Femur (tissue), 1 donor: ENCODE data around the gene SLC35G2.
"Not testable (repeated sequence)": the region's sequence is repeated elsewhere in the genome, so short reads cannot be mapped to it uniquely, and the experiment has no call there.

Experiments
- DNase-seq: peaks from one replicate; pipeline ENCODE4 v3.0.0-alpha.2; 2017

The SLC35G2 gene

DNA sequence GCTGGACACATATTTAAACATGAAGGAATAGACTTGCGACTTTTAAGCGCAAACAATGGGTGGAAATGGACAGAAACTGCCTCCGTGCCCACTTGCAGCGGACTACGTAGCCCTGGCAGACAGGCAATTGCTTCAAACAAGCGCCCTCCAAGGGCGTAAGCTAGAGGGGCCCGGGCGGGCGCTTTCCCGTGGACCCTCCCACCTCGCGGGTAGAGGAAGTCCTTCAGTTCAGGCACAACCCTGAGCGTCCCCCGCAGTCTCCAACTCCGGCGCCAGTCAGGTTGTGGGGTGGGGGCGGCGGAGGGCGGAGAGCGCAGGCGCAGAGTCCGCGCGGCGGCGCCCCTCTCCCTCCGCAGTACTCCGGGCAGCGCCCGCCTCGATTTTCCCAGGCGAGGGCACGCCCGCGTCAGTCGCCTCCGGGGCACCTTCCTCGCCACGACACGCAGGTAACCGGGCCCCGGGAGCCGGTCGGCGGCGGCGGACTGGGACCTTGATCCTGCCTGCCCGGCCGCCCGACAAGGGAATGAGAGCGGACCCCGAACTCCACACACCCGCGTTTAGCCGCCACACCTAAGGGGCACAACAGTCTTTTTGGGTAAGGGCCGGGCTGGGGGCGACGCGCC lies at the start of gene SLC35G2:
Gene SLC35G2 (plus strand): TSS at position 358 of the 623 bp plus-strand sequence. CDS start 35,335 bp downstream, outside the sequence.
- DNase-seq, result peak; percentile 77

DNA sequence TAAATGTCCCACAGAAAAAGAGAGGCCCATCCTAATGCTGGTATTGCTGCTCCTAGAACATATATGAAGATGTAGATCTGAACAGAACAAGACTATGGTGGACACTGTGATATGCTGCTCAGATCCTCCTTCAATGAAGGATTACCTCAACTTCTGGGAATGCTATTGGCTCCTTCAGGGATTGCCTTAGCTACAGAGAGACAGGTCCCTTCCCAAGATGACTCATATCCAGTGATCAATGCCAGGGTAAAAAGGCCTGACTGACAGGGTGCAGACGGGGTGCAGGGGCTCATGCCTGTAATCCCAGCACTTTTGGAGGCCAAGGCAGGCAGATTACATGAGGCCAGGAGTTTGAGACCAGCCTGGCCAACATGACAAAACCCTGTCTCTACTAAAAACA lies 46.2 kb upstream of the SLC35G2 start:
- DNase-seq, result no peak

DNA sequence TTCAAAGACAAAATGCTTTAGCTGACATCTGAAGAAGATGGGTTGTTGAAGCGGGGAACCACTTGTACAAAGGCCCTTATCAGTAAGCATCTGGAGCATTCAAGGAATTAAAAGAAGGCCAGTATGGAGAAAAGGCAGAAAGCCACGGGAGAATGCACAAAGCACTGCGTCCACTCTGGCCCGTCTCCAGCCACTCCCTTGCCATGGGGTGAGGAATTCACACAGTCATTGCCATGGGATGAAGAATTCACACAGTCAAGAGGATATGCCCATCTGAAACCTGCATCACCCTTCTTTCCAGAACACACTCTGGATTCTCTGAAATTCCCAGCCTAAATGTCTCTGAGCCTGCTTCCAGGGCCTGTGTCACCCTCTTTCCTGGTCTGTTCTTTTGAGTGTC lies 40.1 kb upstream of the SLC35G2 start:
- DNase-seq, result no peak

DNA sequence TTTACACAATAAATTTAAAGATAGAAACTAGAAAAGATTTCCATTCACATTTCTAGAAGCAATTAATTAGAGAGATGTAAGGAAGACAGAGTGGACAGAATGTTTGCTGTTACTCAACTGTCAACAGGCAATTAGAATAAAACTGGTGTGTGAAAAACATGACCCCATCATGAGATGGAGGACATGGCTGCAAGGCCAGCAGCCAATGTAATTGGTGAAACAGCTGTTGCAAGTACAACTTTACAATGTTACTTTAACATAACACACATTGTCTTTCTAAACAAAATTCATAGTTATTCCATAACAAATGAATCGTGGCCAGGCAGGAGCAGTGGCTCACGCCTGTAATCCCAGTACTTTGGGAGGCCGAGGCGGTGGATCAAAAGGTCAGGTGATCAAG lies 38.2 kb upstream of the SLC35G2 start:
- DNase-seq, result no peak

DNA sequence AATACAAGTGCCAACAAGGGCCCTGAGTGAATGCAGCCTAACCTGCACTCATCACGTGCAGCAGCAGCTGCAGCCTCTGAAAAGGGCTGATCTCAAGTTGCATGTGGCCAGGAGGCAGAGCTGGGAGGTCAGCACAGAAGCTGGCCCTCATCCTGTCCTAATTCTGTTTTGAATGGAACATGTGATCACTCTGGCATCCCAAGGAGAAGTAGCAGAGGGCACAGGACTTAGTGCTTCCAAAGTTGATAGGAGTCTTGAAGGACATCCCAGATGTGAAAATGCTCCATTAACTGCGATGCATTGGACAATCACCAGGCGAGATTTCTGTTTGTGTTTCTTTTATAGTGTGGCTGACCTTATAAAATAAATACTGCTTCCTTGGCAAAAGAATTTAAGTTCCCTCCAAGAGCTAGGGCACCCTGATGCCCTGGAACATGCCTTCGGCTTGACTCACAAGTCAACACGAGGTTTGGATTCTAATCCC lies 35.2 kb upstream of the SLC35G2 start:
- DNase-seq, result no peak

DNA sequence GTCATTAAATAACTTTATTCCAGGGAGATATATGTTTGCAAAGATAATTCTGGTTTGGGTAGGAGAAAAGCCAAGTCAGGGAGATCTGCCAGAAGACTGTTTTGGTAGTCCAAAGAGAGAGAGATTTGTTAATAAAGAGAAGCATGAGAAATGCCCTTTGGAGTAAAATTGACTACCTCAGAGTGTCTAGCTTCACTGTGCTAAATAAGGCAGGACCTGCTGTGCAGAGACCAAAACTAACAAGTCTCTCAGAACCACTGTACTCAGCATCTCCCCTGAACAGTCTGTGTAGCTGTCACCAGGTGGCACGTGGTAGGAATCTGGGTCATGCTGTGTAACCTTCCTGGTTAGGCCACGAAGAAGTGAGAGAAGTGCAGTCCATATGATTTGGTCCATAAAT lies 31.6 kb upstream of the SLC35G2 start:
- DNase-seq, result no peak

DNA sequence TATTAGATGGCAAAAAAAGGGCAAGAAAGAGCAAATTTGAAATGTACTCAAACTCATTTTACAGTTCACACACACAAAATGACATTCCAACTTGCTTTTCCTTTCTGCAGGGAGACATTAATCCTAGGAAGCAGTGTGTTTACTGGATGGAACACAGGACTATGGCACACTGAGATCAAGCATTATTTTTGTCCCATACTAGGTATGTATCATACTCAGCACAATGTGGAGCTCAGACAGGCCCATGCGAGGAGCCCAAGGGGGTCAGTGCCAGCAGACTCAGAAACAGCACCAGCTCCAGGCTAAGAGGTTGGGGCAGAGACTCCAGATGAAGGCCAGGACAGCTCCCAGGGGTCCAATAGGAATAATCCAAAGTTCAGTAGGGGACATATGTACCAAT lies 30.8 kb upstream of the SLC35G2 start:
- no peak for DNase-seq

DNA sequence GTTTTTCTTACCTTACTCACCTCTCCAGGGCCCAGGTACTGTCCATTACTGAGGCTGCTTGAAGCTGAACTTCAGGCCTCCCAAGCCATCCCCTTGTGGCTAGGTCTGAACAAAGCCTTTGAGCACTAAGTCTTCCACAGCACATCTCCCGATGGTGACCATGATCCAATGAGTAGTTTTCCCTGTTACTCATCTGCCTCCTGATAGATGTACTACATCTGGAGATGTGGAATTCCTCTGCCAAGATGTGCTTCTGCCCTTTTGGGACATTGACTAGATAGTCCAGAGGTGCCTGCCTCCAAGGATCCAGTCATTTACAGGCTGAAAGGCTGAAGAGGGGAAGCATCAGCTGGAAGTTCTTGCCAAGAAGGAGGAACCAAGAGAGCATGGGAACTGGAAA lies 28.9 kb upstream of the SLC35G2 start:
- no peak for DNase-seq

DNA sequence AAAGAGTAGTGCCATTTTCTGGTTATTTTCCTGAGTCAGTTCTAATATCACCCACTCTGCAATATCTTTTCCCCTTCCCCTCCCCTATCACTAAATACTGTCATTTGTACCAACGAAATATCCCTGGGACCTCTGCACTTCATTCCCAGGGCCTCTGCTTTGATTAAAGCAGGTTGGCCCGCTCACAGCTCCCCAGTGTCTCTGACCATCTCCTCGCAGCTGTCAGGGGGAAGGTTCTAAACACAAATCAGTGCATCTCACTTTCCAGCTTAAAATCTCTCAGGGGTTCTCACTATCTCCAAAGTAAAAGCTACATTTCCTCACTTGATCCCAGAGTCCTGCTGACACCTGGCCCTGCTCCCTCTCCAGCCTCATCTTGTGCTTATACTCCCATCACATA lies 28.1 kb upstream of the SLC35G2 start:
- no peak for DNase-seq

DNA sequence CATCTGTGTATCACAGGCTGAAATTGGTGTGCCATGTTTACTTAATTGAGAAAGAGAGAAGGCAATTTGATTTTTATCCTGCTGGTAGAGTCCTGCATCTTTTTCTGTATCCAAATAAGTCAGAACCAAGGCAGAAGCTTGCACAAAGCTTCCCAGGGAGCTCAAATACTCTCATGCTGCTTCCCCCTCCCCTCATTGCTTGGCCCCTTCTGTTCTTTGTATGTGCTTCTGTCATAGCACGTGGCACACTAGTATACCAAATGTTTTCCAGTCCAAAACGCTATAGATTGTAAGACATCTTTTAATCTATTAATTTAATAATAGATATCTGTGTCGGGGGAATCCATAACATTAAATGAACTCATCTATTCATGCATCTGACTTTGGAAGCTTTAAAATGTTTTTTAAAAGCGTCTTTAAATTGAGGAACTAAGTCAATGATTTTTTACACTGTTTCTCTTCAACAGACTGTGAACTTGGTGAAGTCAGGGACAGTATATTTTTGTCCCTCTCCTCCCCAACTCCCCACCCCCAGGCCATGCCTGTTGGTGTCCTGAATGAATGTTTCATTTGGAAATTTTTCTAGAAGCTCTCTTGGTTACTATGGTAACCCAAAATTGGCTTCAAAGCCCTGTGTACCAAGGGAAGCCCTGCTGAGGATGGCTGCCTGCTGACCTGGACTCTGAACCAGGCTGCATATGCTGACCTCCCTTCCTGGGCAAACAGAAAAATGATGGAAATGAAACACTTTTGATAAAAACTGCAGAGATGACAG lies 26.2 kb upstream of the SLC35G2 start:
- no peak for DNase-seq

DNA sequence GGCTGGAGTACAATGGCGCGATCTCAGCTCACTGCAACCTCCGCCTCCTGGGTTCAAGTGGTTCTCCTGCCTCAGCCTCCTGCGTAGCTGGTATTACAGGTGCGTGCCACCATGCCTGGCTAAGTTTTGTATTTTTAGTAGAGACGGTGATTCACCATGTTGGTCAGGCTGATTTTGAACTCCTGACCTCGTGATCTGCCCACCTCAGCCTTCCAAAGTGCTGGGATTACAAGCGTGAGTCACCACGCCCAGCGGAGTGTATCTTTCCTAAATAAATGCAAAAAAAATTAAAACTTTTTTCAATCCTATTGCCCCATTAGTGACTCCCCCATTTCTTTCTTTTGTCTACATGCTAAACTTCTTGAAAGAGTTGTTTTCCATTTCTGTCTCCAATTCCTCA lies 17.8 kb upstream of the SLC35G2 start:
- DNase-seq, result not testable (repeated sequence)

DNA sequence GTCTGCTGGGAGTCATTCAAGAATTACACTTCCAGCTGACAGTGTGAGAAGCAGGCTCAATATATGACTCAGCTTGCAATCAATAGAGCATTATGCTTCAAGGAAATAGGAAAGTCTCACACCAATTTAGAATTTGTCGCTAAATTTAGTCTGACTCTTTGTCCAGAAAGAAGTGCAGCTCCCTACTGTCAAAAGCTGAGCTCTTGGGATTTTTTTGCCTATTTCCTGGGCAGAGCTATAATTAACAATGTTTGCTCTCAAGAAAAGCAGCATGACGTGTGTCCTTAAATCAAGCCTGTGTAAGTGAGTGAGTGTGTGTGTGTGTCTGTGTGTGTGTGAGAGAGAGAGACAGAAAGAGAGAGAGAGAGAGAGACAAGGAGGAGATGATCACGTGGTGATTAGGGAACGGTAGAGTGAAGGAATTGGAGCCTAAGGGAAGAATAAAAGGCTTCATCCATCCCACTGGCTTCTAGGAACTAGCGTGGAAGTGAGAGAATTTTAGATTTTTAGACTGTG lies 16.4 kb upstream of the SLC35G2 start:
- no peak for DNase-seq

DNA sequence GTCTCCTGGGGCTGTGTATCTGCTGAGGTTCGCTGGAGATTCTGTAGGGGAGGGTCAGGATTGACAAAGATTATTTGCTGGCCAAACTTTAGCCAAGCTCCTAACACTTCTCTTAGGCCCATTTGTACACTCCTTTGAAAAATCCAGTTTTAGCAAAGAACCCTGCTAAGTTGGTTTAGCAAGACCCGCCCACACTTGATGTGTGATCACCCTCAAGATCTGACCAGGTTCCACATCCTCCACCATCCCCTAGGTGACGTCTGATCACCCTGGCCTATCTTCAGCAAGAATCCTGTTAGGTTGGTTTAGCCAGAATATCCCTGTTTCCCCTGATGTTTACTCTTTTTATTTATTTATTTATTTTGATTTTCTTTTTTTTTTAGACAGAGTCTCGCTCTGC lies 14.8 kb upstream of the SLC35G2 start:
- DNase-seq, result no peak

DNA sequence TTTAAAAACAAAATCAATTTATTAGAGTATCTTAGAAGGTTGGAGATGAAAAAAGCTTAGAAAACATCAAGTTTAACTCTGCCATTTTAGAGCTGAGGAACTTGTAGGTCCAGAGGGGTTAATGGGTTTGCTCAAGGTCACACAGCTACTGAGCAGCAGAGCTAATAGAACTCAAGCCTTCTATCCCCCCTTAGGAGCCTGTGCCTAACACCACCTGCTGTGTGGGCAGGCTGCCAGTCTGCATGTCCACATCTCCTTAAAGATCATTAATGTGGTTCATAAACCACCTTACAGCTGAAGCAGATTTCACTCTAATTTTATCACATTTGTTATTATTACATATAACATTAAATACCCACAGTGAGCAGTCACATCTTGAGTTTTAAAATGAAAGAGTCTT lies 14.1 kb upstream of the SLC35G2 start:
- no peak for DNase-seq

DNA sequence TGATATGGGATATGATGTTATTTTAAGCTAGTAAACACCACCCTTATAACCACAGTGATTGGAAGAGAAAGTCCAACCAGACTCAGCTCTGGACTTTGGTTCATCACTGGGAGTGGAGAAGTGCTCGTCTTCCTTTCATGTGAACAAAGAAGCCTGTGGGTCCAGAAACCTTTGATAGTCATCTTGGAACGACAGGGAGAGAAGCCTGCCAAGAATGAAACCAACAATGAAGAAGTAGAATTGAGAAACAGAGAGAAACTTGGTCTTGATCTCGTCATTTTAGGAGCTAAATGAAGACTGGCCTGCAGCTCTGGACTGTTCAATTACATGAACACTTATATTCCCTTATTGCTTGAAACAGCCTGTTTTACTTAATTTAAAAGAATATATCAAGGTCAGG lies 13.1 kb upstream of the SLC35G2 start:
- DNase-seq, result no peak

DNA sequence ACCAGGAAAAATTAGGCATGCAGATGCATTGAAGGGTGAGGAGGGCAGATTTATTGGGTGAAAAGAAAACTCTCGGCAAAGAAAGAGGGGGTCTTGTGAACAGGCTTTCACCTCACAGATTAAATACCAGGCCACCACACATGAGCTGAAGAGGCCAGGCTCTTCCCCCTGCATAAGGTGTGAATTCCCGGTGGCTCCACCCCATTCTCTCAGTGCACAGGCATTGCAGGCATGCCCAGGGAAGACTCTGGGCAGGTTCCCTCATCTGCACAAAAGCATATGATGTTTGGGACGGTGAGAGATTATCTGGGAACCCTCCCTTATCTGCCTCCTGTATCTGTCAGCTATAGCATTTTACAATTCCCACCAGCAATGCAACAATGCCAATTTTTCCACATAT lies 7.2 kb upstream of the SLC35G2 start:
- DNase-seq, result no peak

DNA sequence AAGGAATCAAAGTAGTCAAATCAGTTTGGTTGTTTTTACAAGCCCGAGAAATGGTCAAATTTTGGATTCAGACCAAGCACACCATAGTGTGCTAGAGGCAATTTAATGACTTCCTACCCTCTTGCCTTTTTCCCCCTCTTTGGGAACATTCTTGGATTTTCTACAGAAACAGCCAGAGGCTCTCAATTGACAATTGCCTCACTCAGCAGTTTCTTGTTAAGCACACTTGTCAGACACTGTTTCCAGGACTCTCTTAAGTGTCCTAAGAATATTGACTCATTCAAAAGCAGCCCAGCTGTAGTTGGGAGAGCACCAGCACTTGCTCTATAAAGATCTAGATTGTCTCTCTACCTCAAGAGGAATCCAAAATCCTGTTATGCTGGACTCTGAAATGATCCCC lies 1.5 kb upstream of the SLC35G2 start:
- DNase-seq, result no peak

DNA sequence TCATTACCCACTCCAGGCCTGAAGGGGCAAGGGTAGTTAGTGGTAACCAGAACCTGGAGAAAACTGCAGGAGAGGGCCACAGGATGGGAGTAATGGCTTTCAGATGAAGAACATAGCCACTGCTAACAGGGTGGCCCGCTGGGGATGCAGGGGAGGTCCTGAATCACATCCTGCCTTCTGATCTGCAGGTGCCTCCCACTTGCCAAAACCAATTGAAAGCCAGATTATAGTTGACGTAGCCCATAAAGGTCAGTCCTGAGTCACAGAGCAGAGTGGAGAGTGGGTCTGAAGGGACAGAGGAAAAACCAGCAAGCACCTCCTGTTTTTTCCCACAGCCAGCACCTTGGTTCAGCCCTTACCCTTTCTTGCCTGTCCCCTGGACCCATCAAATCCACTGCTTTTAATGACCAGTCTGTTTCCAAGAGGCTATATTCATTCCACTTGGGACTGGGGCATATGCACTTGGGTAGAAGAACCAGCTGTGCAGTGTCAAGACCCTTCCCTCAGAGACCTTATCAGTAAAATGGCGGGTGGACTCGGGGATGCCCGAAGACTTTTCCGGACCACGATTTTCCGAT lies 646 bp upstream of the SLC35G2 start:
- peak; percentile 36 for DNase-seq

DNA sequence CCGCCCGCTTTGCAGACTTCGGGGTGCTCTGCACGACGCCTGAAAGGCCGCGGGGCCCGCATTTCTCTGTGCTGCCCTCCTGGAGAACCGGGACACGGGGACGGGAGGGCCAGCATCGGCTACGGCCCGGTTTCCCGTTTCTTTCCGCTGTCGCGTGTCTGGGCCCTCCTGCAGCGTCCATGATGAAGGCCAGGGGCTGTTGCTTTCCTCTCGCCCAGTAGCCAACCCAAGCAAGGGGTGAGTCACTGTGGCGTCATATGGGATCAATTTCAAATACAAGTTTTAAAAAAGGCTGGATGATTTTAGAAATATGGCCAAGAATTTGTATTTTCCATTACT lies 435 bp downstream of the SLC35G2 start:
- peak; percentile 33 for DNase-seq

DNA sequence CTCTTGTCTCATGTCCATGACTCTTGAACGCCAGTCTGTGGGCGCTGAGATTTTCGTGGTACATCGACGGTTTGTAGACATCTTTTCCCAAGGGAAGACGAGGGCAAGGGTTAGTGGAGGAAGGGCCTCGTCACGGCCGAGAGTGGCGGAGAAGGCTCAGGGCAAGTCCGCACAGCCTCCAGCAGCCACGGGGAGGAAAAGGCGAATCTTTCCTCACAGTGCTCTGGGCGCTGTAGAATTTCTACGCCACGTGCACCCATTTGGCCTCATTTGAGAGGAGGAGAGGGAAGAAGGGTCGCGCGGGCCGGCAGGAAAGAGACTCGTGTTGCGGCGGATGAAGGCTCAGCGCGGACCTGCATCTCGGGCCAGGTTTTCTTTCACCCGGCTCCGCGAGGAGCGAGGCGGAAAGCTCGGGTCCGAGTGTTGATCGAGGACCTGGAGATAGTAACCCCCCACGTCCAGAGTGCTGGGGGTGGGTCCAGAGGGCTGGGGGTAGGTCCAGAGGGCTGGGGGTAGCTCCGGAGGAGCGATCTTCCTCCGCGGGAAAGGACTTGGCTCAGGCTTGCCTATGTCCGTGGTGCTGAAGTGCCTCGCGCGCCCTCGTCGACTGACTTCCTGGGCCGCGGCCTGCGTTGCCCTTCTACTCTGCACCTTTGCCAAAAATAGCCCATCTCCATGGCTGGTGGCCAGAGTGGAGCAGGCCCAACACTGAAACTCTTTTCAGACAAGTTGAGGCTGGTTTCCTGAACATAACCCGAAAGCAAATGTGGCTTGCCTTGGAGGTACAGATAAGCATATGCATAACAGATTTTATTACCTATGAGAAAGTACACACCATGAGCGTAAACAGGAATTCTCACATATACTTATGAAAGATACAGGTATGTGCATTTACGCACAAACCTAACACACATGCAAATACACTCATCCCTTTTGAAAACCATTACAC lies 1.1 kb downstream of the SLC35G2 start:
- peak; percentile 60 for DNase-seq

DNA sequence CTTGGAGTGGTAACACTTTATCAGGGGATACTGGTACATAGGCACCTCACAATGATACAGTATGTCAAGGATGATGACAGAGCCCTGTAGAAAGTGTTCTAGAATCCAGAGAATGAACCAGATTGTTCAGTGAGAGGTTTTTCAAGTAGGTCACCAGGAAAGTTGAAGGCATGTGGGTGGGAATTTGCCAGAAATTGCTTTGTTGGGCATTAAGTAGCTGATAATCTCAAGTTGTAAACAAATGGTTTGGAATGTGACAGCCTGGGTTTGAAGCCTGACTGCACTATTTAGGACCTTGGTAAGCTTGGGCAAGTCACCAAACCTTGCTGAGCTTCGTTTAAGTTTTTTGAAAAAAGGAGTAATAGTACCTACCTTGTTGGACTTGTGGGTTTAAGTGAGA lies 12.5 kb downstream of the SLC35G2 start:
- no peak for DNase-seq

DNA sequence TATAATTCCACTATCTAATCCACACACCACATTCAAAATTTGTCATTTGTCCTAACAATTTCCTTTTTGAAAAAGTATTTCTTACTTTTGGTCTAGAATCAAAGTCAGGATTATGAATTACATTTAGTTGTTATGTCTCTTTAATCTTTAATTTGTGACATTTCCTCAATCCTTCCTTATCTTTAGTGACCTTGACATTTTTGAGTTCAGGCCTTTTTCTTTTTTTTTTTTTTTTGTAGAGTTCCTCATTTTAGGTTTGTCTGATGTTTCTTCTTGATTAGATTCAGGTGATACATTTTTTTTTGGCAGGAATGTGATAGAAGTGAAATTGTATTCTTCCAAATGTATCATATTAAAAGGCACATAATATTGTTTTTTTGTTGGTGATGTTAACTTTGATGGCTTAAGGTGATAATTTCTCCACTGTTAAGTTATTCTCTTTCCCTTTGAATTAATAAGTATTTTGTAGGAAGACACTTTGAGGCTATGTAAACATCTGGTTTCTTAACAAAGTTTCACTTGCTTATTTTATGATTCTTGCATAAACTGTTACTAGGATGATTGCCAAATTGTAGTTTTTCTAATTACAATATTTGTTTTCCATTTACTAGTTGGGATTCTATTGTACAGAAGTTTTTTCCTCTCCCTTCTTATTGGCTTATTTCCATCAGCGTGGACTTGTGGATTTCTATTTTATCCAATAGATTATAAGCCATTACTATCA lies 16.3 kb downstream of the SLC35G2 start:
- DNase-seq, result no peak
